D721Med (cell line): ENCODE measurements around the gene RAD23A.

Source experiments
- DNase-seq: peaks from one replicate; pipeline ENCODE4 v3.0.0; 2011; ENCODE audit warnings: low spot score; ENCODE audit not compliant: insufficient read length
- FAIRE-seq: peaks from 2 replicates; lab custom pipeline; 2011; peaks lifted over from hg19 to GRCh38; lab: Jason Lieb, UNC
- CTCF ChIP-seq: IDR thresholded peaks from 2 replicates; pipeline ENCODE4 v1.5.1; 2012; ENCODE audit warnings: mild to moderate bottlenecking, control low read depth; ENCODE audit not compliant: insufficient read depth; ENCODE audit errors: missing control alignments

RAD23A gene

GRCh38 chr19:12938779-12939601, 6.7 kb upstream of the RAD23A start:
- TF ChIP-seq CTCF = no peak

GRCh38 chr19:12939975-12940423, 5.7 kb upstream of the RAD23A start:
- FAIRE-seq (no peak), DNase-seq (no peak)
- TF ChIP-seq CTCF = no peak

More at GRCh38 chr19:12938779-12939601, 6.7 kb upstream of the RAD23A start:
- no peak for DNase-seq
- no peak for FAIRE-seq

GRCh38 chr19:12940897-12941296, 4.8 kb upstream of the RAD23A start:
- DNase-seq = no peak
- FAIRE-seq = no peak
- no peak for TF ChIP-seq CTCF

GRCh38 chr19:12943437-12944044, 2.1 kb upstream of the RAD23A start:
- no peak for TF ChIP-seq CTCF
- DNase-seq (no peak), FAIRE-seq (no peak)

- no peak for FAIRE-seq
- no peak for DNase-seq
- TF ChIP-seq CTCF = no peak
Observed at GRCh38 chr19:12944104-12944674, 1.5 kb upstream of the RAD23A start.

- FAIRE-seq (no peak), DNase-seq (no peak)
- TF ChIP-seq CTCF = no peak
Observed at GRCh38 chr19:12946092-12946721, 545 bp downstream of the RAD23A start.
